Central memory CD4-positive, alpha-beta T cell (primary cell): ENCODE data around the gene USP32.

Experiments
- DNase-seq: peaks from one replicate; pipeline ENCODE4 v3.0.0; 2022

USP32 gene

DNA sequence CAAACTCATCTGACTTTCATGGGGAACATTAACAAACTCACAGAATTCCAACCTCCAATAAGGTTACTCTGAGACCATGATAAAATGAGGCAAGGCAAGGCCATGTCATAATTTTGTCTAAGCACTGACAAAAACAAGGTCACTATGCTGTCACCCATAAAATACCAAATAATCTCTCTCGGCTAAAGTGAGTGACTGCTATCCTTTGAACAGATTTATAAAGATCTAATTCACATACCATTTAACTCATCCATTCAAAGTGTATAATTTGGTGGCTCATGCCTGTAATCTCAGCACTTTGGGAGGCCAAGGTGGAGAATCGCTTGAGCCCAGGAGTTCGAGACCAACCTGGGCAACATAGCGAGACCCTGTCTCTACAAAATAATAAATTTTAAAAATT, 262.8 kb downstream of the USP32 start:
- DNase-seq, result no peak
